ENCODE measurements around the gene LHFPL6.

The LHFPL6 gene

GRCh38 chr13:39554371-39554770 lies 48.6 kb downstream of the LHFPL6 start:
- DNase-seq (ENCODE audit: low read depth) = no peak

GRCh38 chr13:39552246-39552645 lies 50.7 kb downstream of the LHFPL6 start:
- DNase-seq (ENCODE audit: low read depth) = no peak

- DNase-seq (ENCODE audit: low read depth) = no peak
Measured at GRCh38 chr13:39550931-39551330, 52.1 kb downstream of the LHFPL6 start.

- DNase-seq (ENCODE audit: low read depth) = no peak
Measured at GRCh38 chr13:39547108-39547507, 55.9 kb downstream of the LHFPL6 start.

GRCh38 chr13:39542361-39542760 lies 60.6 kb downstream of the LHFPL6 start:
- no peak for DNase-seq (ENCODE audit: low read depth)

GRCh38 chr13:39540929-39541605 lies 61.9 kb downstream of the LHFPL6 start:
- DNase-seq (ENCODE audit: low read depth) = no peak

- no peak for DNase-seq (ENCODE audit: low read depth)
Measured at GRCh38 chr13:39538816-39539790, 63.9 kb downstream of the LHFPL6 start.

GRCh38 chr13:39536906-39537305 lies 66.1 kb downstream of the LHFPL6 start:
- no peak for DNase-seq (ENCODE audit: low read depth)

- no peak for DNase-seq (ENCODE audit: low read depth)
Measured at GRCh38 chr13:39536274-39536673, 66.7 kb downstream of the LHFPL6 start.

GRCh38 chr13:39533651-39534150 lies 69.3 kb downstream of the LHFPL6 start:
- no peak for DNase-seq (ENCODE audit: low read depth)

- no peak for DNase-seq (ENCODE audit: low read depth)
Measured at GRCh38 chr13:39531646-39532045, 71.3 kb downstream of the LHFPL6 start.

- DNase-seq (ENCODE audit: low read depth) = no peak
Measured at GRCh38 chr13:39530916-39531315, 72.1 kb downstream of the LHFPL6 start.

GRCh38 chr13:39528661-39528980 lies 74.4 kb downstream of the LHFPL6 start:
- no peak for DNase-seq (ENCODE audit: low read depth)

- no peak for DNase-seq (ENCODE audit: low read depth)
Measured at GRCh38 chr13:39527961-39528660, 74.9 kb downstream of the LHFPL6 start.

GRCh38 chr13:39527301-39527700 lies 75.7 kb downstream of the LHFPL6 start:
- no peak for DNase-seq (ENCODE audit: low read depth)

GRCh38 chr13:39526499-39526898 lies 76.5 kb downstream of the LHFPL6 start:
- DNase-seq (ENCODE audit: low read depth) = no peak

GRCh38 chr13:39525506-39525905 lies 77.5 kb downstream of the LHFPL6 start:
- DNase-seq (ENCODE audit: low read depth) = no peak

- DNase-seq (ENCODE audit: low read depth) = no peak
Measured at GRCh38 chr13:39524795-39525194, 78.2 kb downstream of the LHFPL6 start.

- no peak for DNase-seq (ENCODE audit: low read depth)
Measured at GRCh38 chr13:39522329-39522728, 80.7 kb downstream of the LHFPL6 start.

- no peak for DNase-seq (ENCODE audit: low read depth)
Measured at GRCh38 chr13:39521701-39522100, 81.3 kb downstream of the LHFPL6 start.

- DNase-seq (ENCODE audit: low read depth) = no peak
Measured at GRCh38 chr13:39516096-39516495, 86.9 kb downstream of the LHFPL6 start.

GRCh38 chr13:39515224-39515714 lies 87.7 kb downstream of the LHFPL6 start:
- no peak for DNase-seq (ENCODE audit: low read depth)

Measured in CMK (cell line).